Tibial artery (tissue), 4 donors: Measurements from ENCODE around the gene MAMDC2.
A peak's percentile ranks its signal among the peaks of the same experiment; 100 is the strongest.

Experiments used
- DNase-seq, 2 donors: peaks; one replicate each; pipeline ENCODE4 v3.0.0-alpha.2; 2019
- H3K27ac ChIP-seq, 2 donors: fragments of 200-600 bp; sonication (generic) in 1 of 2; 1 replicate in 1 of 2; 2 replicates in 1 of 2; pipeline ENCODE4 v1.5.1; 2018 to 2019; ENCODE audit warnings: mild to moderate bottlenecking in 1 of 2
- H3K27me3 ChIP-seq, 2 donors: fragments of 200-600 bp; sonication (generic) in 1 of 2; one replicate each; pipeline versions ENCODE4 v1.5.1 to v1.6.0; 2016 to 2019
- H3K36me3 ChIP-seq, 3 donors: fragments of 200-600 bp; sonication (generic) in 2 of 3; one replicate each; pipeline ENCODE4 v1.5.1; 2016 to 2019; ENCODE audit warnings: mild to moderate bottlenecking in 2 of 3
- H3K4me1 ChIP-seq, 4 donors: fragments of 200-600 bp; sonication (generic) in 2 of 4; 1 replicate in 3 of 4; 2 replicates in 1 of 4; pipeline ENCODE4 v1.5.1; 2016 to 2019
- H3K4me3 ChIP-seq, 2 donors: fragments of 200-600 bp; sonication (generic) in 1 of 2; 1 replicate in 1 of 2; 2 replicates in 1 of 2; pipeline ENCODE4 v1.5.1; 2018 to 2019; ENCODE audit warnings: mild to moderate bottlenecking in 2 of 2
- H3K9me3 ChIP-seq, 3 donors: fragments of 200-600 bp; sonication (generic) in 1 of 3; one replicate each; pipeline ENCODE4 v1.5.1; 2016 to 2019
- intact Hi-C: fragments of 100-400 bp; cut with DNase I; formaldehyde crosslinking; loops from one replicate; pipeline ENCODE4 v1.15.0; 2023; ENCODE audit warnings: low total_unique reads
- TF ChIP-seq, protein P1 (sequence below), 2 experiments: fragments of 200-600 bp in 1 of 2; fragments of 450-650 bp in 1 of 2; IDR thresholded peaks; one replicate each; pipeline ENCODE4 v1.5.1; 2017 to 2019; ENCODE audit warnings: antibody characterized with exemption in 2 of 2, mild to moderate bottlenecking in 1 of 2, moderate library complexity in 1 of 2

MAMDC2 gene

DNA sequence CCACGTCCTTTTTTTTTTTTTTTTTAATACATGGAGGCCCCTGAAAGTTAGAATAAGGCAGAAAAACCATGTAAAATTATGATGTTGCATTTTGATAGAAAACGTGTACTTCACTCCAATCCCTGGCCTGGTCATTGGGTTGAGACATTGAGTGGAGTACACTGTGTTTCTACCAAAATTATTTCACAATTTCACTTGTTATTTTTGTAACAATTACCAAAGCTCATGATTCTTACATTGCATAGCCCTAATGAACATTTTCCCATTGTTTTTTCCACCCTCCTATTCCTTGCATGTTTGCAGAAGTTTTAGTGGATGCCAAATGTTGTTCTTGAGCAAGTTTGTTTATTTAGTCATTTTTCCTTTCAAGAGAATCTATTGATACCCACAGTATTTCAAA, 21.9 kb downstream of the MAMDC2 start:
- no peak overlapping the region for H3K4me3 ChIP-seq
- intact Hi-C loops: no loop called here
- TF ChIP-seq, protein P1, sequence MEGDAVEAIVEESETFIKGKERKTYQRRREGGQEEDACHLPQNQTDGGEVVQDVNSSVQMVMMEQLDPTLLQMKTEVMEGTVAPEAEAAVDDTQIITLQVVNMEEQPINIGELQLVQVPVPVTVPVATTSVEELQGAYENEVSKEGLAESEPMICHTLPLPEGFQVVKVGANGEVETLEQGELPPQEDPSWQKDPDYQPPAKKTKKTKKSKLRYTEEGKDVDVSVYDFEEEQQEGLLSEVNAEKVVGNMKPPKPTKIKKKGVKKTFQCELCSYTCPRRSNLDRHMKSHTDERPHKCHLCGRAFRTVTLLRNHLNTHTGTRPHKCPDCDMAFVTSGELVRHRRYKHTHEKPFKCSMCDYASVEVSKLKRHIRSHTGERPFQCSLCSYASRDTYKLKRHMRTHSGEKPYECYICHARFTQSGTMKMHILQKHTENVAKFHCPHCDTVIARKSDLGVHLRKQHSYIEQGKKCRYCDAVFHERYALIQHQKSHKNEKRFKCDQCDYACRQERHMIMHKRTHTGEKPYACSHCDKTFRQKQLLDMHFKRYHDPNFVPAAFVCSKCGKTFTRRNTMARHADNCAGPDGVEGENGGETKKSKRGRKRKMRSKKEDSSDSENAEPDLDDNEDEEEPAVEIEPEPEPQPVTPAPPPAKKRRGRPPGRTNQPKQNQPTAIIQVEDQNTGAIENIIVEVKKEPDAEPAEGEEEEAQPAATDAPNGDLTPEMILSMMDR (IDR thresholded peaks at IDR 0.05): no peak
- H3K27ac ChIP-seq: peak overlapping the region; percentile 68 to 77
- no peak for DNase-seq
- no peaks in the 10 kb centered on the region for H3K27me3 ChIP-seq
- no peaks in the 10 kb centered on the region for H3K9me3 ChIP-seq
- peaks cover 8 to 66% (median 41%) of the 10 kb centered on the region in 4 donors for H3K4me1 ChIP-seq
- peaks cover 0 to 8% (median 5%) of the 10 kb centered on the region in 3 donors for H3K36me3 ChIP-seq

DNA sequence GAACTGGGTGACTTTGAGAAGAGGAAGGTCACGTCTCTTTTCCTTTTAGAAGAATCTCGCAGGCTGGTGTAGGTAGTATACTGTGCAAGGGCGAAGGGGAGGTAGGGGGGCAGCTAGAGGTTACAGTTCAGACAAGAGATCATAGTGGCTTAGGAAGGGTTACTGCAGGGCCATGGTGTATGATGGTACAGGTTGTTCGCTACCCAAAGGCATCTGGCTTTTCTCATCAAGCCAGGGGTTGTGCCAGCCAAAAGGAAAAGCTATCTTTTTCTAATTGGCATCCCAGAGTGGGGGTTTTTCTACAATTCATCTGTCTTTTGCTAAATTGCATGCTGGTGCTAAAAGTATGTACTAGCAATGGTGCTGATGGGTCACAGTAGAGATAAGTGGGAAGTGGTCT, 22.8 kb downstream of the MAMDC2 start:
- H3K27me3 ChIP-seq: no peaks in the 10 kb centered on the region
- TF ChIP-seq, protein P1 (IDR thresholded peaks at IDR 0.05): no peak
- intact Hi-C loops: no loop called here
- peaks cover 8 to 74% (median 41%) of the 10 kb centered on the region in 4 donors for H3K4me1 ChIP-seq
- no peaks in the 10 kb centered on the region for H3K9me3 ChIP-seq
- H3K4me3 ChIP-seq: no peak overlapping the region
- DNase-seq: no peak
- peak overlapping the region; percentile 68 to 77 for H3K27ac ChIP-seq
- H3K36me3 ChIP-seq: peaks cover 0 to under 1% (median 0%) of the 10 kb centered on the region in 3 donors

DNA sequence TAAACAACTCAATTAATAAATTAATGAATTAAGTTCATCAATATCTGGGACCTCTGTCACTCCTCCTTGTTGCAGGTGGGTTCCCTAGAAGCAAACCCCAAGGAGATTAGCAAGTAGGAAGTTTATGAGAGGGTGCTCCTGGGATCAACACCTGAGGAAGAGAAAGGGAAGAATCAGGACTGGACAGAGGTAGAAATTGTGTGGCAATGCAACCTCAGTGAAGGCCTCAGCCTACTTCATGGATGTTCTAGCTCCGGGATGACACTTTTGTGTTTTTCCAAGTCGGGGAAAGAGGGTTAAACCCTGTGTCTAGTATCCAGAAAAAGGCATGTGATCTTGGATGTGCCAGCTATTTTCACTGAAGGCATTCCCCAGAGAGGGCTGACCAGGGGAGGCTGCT, 23.2 kb downstream of the MAMDC2 start:
- H3K4me3 ChIP-seq: no peak overlapping the region
- H3K9me3 ChIP-seq: no peaks in the 10 kb centered on the region
- peaks cover 8 to 79% (median 41%) of the 10 kb centered on the region in 4 donors for H3K4me1 ChIP-seq
- no peaks in the 10 kb centered on the region for H3K27me3 ChIP-seq
- intact Hi-C loops: no loop called here
- no peak for DNase-seq
- H3K36me3 ChIP-seq: no peaks in the 10 kb centered on the region
- TF ChIP-seq, protein P1 (IDR thresholded peaks at IDR 0.05): no peak
- H3K27ac ChIP-seq: peak overlapping the region; percentile 68 to 77

DNA sequence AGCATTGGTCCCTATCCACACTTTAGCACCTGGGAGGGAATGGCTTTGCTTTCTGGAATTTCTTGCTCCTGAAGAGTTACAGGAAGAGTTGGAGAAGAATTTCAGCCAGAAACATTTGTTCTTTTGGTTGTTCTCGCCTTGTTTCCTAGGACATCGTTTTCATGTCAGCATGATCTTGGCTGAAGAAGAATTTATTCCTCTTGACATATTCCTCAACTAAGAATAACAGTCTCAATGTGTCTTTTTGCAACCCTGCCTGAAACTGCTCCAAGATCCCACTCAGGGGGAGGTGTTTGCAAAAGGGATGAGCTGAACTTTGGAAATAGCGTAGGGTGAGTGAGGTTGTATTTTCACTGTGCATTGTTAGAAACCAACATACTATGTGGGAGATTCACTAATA, 26.1 kb downstream of the MAMDC2 start:
- Histone ChIP-seq H3K9me3 (no peaks in the 10 kb centered on the region), H3K27me3 (no peaks in the 10 kb centered on the region), H3K4me3 (no peak overlapping the region), H3K36me3 (no peaks in the 10 kb centered on the region), H3K27ac (peak overlapping the region; percentile 68 to 77), H3K4me1 (peaks cover 8 to 100% (median 44%) of the 10 kb centered on the region in 4 donors)
- peak in 1 of 2 donors; percentile 71 for DNase-seq
- TF ChIP-seq, protein P1 (IDR thresholded peaks at IDR 0.05): no peak
- intact Hi-C loops: no loop called here

DNA sequence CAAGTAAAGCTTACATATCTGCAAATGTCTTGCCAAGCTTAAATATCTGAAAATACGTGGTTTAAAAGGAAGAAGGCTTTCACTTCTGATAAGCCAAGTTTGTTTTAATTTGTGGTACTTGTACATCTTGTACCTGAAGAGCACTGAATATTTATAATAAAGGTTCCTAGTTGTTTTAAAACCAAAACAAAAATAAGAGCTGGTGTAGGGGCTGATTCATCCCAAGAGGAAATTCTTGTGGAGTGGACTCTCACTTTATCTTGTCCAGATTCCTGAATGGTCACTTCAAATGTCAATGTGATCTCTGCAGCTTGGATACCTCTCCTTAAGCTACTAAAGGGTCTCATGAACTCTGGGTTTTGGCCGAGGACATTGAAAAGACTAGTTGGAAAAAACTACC, 29.5 kb downstream of the MAMDC2 start:
- no peaks in the 10 kb centered on the region for H3K9me3 ChIP-seq
- H3K4me3 ChIP-seq: no peak overlapping the region
- intact Hi-C loops: no loop called here
- H3K27me3 ChIP-seq: no peaks in the 10 kb centered on the region
- H3K4me1 ChIP-seq: peaks cover 0 to 99% (median 32%) of the 10 kb centered on the region in 4 donors
- no peaks in the 10 kb centered on the region for H3K36me3 ChIP-seq
- DNase-seq: no peak
- H3K27ac ChIP-seq: peak overlapping the region; percentile 31 to 77
- TF ChIP-seq, protein P1 (IDR thresholded peaks at IDR 0.05): no peak

DNA sequence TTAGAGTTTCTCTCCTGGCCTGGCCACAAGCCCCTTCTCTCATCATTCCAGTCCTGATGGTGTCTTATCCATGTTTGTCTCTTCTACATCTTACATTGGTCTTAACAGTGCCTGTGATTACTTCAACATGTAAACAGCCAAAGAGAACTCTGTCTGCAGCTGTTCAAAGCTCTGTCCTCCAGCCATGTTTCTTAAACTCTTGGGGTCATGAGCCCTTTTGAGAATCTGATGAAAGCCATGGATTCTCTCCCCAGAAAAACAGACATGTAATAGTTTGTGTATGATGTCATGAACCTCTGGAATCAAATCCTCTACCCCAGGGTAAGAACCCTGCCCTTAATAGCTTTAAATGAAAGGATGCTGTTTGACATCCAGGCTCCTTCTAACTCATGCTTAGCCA, 30.1 kb downstream of the MAMDC2 start:
- H3K27ac ChIP-seq: peak overlapping the region; percentile 31 to 77
- no peak for DNase-seq
- TF ChIP-seq, protein P1 (IDR thresholded peaks at IDR 0.05): no peak

More for the DNA sequence above, 30.1 kb downstream of the MAMDC2 start:
- Histone ChIP-seq H3K4me3 (no peak overlapping the region), H3K4me1 (peaks cover 0 to 99% (median 28%) of the 10 kb centered on the region in 4 donors), H3K9me3 (no peaks in the 10 kb centered on the region), H3K36me3 (no peaks in the 10 kb centered on the region), H3K27me3 (no peaks in the 10 kb centered on the region)
- intact Hi-C loops: no loop called here
